Superior temporal gyrus (tissue), 1 donor: ENCODE measurements around the gene NPAS2.

Experiments
- DNase-seq: peaks from one replicate; pipeline ENCODE4 v3.0.0-alpha.2; 2016; ENCODE audit errors: extremely low spot score

The NPAS2 gene

DNA sequence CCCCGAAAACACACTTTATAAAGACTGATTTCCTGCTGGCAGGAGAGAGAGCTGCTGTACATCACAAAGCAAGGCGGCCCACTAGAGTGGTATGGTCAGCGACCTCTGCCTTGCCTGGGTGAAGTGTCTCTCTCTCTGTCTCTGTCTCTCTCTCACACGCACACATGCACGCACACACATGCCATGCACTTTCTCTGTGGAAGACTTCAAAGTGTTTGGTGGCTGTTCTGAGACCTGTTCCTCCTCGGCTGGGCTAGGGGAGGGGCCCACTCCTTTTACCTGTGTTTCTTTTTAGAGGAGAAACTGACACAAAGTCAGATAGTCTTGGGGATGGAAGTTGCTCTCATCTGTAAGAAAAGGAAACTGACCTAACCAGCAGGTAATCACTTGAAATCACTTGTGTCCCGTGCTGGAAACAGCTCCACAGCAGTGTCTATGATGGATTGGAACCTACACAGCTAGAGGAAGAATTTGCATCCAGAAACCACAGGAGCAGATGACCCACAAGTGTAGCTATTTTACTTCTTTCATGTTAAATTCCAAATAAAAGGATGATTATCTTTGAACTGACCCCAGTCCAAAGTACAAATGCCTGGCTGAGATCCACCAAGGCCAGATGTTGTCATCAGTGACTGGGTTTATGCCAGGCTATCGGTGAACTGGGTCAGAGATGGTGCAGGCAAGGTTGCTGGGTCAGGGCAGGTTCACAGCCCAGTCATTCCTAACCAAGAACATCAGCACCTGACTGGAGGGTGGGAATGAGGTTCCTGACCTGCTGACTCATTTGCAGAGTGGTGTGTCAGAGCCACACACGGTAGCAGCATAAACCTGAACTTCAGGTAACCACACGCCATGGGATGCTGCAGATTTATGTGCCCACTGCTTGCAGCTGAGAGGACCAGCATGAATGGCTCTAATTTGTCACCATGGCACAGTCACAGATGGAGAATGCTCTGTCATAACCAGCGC lies 63.0 kb downstream of the NPAS2 start:
- no peak for DNase-seq

DNA sequence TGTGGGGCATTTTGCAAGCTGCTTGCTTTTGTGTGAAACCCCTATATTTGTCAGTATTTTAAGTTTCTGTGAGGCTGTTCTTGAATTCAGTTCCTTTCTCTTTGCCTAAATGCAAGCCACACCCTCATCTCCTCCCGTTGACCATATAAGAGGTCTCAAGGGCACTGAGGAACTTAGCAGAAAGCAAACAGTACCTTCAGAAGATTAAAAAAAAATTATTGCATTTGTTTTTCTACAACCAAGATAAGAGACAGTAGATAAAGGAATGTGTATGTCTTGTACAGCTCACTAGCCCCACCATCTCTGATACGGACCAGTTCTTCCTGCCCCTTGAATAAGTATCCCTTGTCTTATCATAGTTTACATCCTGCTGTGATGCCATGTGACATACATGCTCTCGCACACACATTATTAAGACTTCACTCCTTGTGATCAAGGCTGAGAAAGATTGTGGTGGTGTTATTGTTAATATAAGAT lies 64.2 kb downstream of the NPAS2 start:
- DNase-seq: no peak

DNA sequence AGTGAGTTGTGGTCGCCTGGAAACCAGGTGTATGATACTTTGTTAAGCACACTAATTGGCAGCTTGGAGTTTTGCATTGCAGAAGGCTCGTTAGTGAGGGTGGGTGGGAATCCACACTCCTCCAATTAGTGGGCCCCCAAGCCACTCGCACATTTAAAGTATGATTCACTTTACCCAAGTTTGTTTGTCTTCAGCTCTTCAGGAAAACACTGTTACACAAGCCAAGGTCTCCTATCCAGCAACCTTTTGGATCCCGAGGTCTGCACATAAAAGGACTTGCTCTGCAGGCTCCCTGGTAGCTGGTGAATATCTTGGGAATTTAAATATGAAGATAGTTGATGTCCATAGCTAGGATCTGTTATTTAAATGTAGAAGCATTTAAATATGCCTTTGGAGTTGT lies 66.1 kb downstream of the NPAS2 start:
- no peak for DNase-seq

GRCh38 chr2:100887039-100887578 lies 67.2 kb downstream of the NPAS2 start:
- DNase-seq: no peak

DNA sequence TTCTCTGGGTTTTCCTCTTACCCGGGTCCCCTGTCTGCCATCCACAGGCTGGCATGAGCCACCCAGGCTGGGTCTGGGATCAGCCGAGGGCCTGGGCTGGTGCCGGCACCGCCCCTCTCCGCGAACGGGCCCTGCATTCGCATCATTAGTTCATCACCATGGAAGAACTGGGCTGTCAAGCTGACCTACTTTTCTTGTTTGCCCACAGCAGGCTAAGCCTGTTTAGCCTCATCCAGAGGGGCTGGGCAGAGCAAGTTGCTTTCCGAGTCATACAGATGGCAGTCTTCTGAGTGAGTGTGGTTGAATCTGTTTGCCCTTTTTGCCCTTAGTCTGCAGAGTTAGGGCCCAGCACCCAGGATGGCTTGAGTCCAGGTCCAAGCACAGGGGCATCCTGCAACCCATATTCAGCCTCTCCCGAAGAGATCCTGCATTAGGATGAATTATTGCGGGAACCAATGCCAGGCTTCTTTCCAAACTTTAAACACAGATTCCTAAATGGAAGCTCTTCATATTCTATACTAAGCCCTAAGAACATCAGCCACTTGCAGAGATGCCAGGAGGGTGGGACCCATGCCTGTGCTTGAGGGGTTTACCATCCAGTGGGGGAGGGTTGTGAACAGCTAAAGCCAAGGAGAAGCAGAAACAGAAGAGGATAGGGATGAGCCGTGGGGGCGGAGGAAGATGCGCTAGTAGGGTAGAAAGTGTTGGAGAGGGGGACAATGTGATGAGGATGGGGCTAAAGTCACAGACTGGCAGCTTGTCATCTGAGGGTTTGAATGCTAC lies 68.0 kb downstream of the NPAS2 start:
- no peak for DNase-seq

DNA sequence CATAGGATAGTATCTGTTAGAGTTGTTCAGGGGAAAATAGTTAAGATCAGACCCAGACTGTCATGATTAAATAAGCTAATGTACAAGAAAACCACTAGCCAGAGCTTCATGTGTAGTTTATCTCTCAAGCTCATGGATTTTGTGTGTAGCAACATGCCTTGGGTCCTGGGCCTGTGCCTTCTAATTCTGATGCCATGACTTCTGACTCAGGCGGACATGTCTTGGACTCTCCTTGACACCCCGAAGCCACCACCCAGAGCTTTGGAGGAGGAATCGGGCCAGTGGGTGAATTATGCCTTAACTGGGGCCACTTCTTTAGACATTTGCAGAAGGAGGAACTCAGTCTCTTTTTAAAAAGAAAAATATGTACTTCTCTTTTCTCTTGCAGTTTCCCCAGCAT lies 68.7 kb downstream of the NPAS2 start:
- DNase-seq: no peak

- no peak for DNase-seq
Observed at GRCh38 chr2:100889286-100889685, 69.3 kb downstream of the NPAS2 start.

GRCh38 chr2:100891906-100892642 lies 72.1 kb downstream of the NPAS2 start:
- no peak for DNase-seq

DNA sequence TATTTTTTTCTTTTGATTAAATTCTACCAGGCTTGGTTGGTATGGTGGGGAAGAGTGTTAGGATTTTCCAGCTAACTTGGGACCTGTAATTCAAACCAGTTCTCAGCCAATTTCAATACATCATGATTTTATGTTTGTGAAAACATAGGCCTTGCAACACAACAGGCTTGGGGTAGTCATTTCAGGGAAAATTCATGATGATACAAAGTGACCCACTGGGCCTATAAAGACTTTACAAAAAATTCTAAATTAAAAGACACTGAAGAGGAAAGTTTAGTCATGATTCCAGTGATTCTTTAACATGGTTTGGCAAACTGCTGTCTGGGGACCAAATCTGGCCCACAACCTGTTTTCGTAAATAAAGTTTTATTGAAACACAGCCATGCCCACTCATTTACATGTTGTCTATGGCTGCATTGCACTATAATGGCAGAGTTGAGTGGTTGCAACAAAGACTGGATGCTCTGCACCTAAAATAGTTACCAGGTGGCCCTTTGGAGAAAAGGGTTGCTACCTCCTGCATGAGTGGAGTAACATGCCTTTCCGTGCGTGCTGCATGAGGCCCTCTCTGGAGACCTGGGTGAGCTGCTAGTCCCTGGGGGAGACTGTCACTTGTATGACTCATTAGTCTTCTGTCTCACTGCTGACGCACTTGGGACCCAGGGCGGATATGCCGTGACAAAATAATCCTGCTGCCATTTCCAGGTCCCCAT lies 73.6 kb downstream of the NPAS2 start:
- no peak for DNase-seq

DNA sequence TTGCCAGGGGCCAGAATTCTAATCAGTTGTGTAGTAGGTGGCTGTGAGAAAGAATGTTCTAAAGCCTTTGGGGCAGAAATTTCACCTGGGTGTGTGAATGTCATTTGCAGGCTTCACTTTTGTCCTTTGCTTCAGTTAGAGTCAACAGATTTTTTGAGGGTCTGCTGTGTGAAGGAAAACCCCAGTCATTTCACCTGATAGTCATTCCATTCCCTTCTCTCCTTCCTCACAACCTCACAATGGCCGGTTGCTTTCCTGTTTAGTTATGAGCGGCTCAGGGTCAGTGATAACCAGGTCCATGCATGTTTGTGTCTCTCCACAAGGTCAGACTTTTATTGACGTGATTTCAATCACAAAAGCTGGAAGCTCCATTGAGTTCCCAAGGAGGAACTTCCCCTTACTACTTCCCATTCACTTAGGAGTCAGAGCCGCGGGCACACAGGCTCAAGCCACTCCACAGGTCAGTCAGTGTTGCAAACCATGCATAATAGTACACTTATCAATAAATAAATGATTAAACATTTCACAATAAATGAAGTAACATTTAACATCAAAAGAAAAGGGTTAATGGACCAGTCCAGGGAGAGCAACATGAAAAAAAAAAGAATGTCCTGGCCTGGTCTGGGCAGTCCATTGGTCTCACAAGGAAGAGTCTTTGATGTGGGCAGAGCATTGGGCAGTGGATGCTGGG lies 74.3 kb downstream of the NPAS2 start:
- DNase-seq: no peak

GRCh38 chr2:100894796-100895156 lies 74.8 kb downstream of the NPAS2 start:
- no peak for DNase-seq

DNA sequence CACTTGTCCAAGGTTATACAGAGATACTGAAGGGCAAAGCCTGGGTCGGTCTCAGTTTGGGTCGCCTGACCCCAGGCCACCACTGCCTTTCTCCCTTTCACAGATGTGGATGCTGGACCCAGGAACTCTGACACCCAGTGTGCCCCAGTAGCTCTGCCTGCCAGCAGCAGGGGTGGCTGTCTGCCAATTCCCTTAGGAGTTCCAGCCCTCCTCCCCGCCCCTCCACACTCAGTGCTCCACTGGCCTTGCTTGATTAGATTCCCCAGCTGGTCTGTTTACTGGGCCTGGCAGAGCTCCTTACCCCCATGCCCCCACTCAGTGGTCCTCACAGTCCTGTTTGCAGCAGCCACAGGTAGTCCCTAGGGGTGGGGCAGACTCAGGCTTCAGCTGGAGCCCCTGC lies 75.5 kb downstream of the NPAS2 start:
- no peak for DNase-seq

- DNase-seq: no peak
Observed at GRCh38 chr2:100895934-100896685, 76.2 kb downstream of the NPAS2 start.

- DNase-seq: no peak
Observed at GRCh38 chr2:100898035-100898665, 78.2 kb downstream of the NPAS2 start.

GRCh38 chr2:100900156-100900795 lies 80.3 kb downstream of the NPAS2 start:
- DNase-seq: no peak

GRCh38 chr2:100902817-100903405 lies 83.0 kb downstream of the NPAS2 start:
- DNase-seq: no peak

GRCh38 chr2:100903534-100904258 lies 83.8 kb downstream of the NPAS2 start:
- DNase-seq: no peak
